ENCODE data around the gene DEXI.

DNA sequence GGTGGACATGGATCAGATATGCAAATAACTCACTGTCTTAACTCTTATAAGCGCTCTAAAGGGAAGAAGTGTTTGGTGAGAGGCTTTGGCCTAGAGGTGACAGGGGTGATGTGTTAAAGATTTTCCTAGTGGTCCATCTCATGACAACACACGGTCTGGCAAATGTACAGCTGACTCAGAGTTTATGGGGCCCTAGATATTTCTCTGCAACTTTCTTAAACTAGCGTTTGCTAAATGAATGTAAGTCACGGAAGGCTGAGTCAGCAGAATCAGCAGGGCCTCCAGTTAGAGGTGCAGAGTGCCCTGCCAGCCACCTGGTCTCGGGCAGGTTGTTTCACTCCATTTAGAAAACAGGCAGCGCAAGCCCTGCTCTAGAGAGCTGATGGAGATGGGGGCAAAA lies 42.2 kb upstream of the DEXI start:
- TF ChIP-seq POLR2AphosphoS5 (IDR thresholded peaks at IDR 0.05; ENCODE audit: low read depth, low read length) (no peak), SIN3A (IDR thresholded peaks at IDR 0.05; ENCODE audit: borderline replicate concordance, insufficient read depth, low read length) (no peak), FOXP2 (optimal IDR thresholded peaks at IDR 0.05; ENCODE audit: borderline replicate concordance, extremely low read depth, extremely low read length, insufficient read depth) (no peak)

Measured in PFSK-1 (cell line).